GM12892 (cell line): Measurements from ENCODE around the gene TMCC3.

Source experiments
- POLR2A ChIP-seq: IDR thresholded peaks from 2 replicates; pipeline ENCODE4 v1.6.1; 2011; ENCODE audit warnings: low read depth, low read length, control low read depth
- POLR2AphosphoS5 ChIP-seq: IDR thresholded peaks from 2 replicates; pipeline ENCODE4 v1.6.1; 2011; ENCODE audit warnings: low read depth, low read length, control low read depth

- no peak for TF ChIP-seq POLR2A
- no peak for TF ChIP-seq POLR2AphosphoS5
These were observed 58.3 kb downstream of the TMCC3 start for GRCh38 chr12:94592080-94592479.
